LNCaP clone FGC (cell line): ENCODE data around the gene LRRC49.

Experiments
- DNase-seq: peaks from one replicate; pipeline ENCODE4 v3.0.0-alpha.2; 2011; ENCODE audit warnings: low read depth
- H3K4me3 ChIP-seq: 2 replicates; pipeline ENCODE4 v1.5.1; 2011; ENCODE audit warnings: mild to moderate bottlenecking, low read depth, low read length, control low read depth
- CTCF ChIP-seq: IDR thresholded peaks from 2 replicates; pipeline ENCODE4 v1.5.1; 2012; ENCODE audit warnings: mild to moderate bottlenecking; ENCODE audit not compliant: control insufficient read depth, insufficient read depth; ENCODE audit errors: extremely low read depth

Gene LRRC49

GRCh38 chr15:70880781-70881180, 11.8 kb upstream of the LRRC49 start:
- no peak for TF ChIP-seq CTCF
- no peak overlapping the region for H3K4me3 ChIP-seq
- no peak for DNase-seq

- H3K4me3 ChIP-seq: no peak overlapping the region
- DNase-seq: no peak
- TF ChIP-seq CTCF: no peak
Measured at GRCh38 chr15:70882361-70882760, 10.3 kb upstream of the LRRC49 start.

- TF ChIP-seq CTCF: peak; percentile 74
- H3K4me3 ChIP-seq: peak overlapping the region; percentile 83
- no peak for DNase-seq
Measured at GRCh38 chr15:70892912-70893560, 410 bp downstream of the LRRC49 start.

GRCh38 chr15:70902107-70902506, 9.5 kb downstream of the LRRC49 start:
- no peak for TF ChIP-seq CTCF
- no peak overlapping the region for H3K4me3 ChIP-seq
- DNase-seq: no peak

- no peak overlapping the region for H3K4me3 ChIP-seq
- DNase-seq: no peak
- no peak for TF ChIP-seq CTCF
Measured at GRCh38 chr15:70906842-70907241, 14.2 kb downstream of the LRRC49 start.

- H3K4me3 ChIP-seq: no peak overlapping the region
- no peak for TF ChIP-seq CTCF
- no peak for DNase-seq
Measured at GRCh38 chr15:70907784-70908471, 15.3 kb downstream of the LRRC49 start.
